ENCODE results near the gene TIMM23. TPM values are rescaled to one million over a fixed set of nuclear protein-coding genes. Genes with fewer than 3 reads are reported as not detected.

TIMM23 gene
- total and polyA plus RNA-seq, 2 donors (not counting 1 experiment from before 2014, with no cell fraction given): 21.1 to 28.3 TPM

- peaks cover 27% of the 10 kb centered on the region for H3K4me1 Mint-ChIP-seq
- no peak for DNase-seq
- peaks cover 46% of the 10 kb centered on the region for H4K20me1 ChIP-seq (ENCODE audit: control insufficient read depth, insufficient read depth, low read length, poor library complexity, severe bottlenecking)
- H3K36me3 ChIP-seq (replicated peaks in 1 of 2; ENCODE audit: control extremely low read depth in 1 of 2, control insufficient read depth in 1 of 2, extremely low read depth in 1 of 2, insufficient read depth in 2 of 2, low read length in 1 of 2): peaks cover 11 to 64% of the 10 kb centered on the region in 2 experiments
- no peaks in the 10 kb centered on the region for H3K27me3 ChIP-seq (replicated peaks in 1 of 4; ENCODE audit: control extremely low read depth in 1 of 4, control insufficient read depth in 3 of 4, insufficient read depth in 4 of 4, low read length in 3 of 4)
- H3K27me3 Mint-ChIP-seq: no peaks in the 10 kb centered on the region
- H3K4me2 ChIP-seq (replicated peaks; ENCODE audit: low read depth, low read length, poor library complexity, severe bottlenecking): no peak overlapping the region
- peaks cover 15 to 16% of the 10 kb centered on the region in 2 donors for H3K4me1 ChIP-seq (ENCODE audit: control insufficient read depth in 2 of 2, insufficient read depth in 2 of 2, low read length in 2 of 2)
- ChIA-PET POLR2A (no interaction called here), CTCF (interaction anchor here (0.6 to 3.7 kb wide), 2 partner anchors 12 to 14 kb away, joined by 3 to 20 read pairs; no protein-coding TSS in a partner anchor)
- H3K79me2 ChIP-seq (ENCODE audit: control insufficient read depth, insufficient read depth, low read length): peaks cover 42% of the 10 kb centered on the region
- no peak for TF ChIP-seq CTCF (IDR thresholded peaks at IDR 0.05)
- TF ChIP-seq EZH2 (IDR thresholded peaks at IDR 0.05; ENCODE audit: borderline replicate concordance, insufficient read depth, low read depth, low read length, poor library complexity, severe bottlenecking): no peak
- no peaks in the 10 kb centered on the region for H3K9me3 Mint-ChIP-seq (ENCODE audit: insufficient read depth)
- H3K27ac ChIP-seq (ENCODE audit: low read length in 2 of 2): no peak overlapping the region
- H3K4me3 Mint-ChIP-seq: no peak overlapping the region
- H3K9me3 ChIP-seq (ENCODE audit: control extremely low read depth in 1 of 3, control insufficient read depth in 2 of 3, insufficient read depth in 1 of 3, low read length in 2 of 3): no peaks in the 10 kb centered on the region
- H2AFZ ChIP-seq (ENCODE audit: insufficient read depth, low read depth, low read length, poor library complexity, severe bottlenecking): no peak overlapping the region
- no peak overlapping the region for H3K27ac Mint-ChIP-seq
- WGBS (ENCODE audit: insufficient coverage): 100% methylated on average over 2 of the region's 5 CpGs
- no peak for ATAC-seq (ENCODE audit: low read depth)
- intact Hi-C loops (cut with micrococcal nuclease): no loop called here
- no peak overlapping the region for H3K9ac ChIP-seq (ENCODE audit: low read length)
- H3K4me3 ChIP-seq (ENCODE audit: control extremely low read depth in 1 of 5, extremely low read depth in 1 of 5, insufficient read depth in 1 of 5, low read depth in 2 of 5, low read length in 4 of 5): no peak overlapping the region
Observed at GRCh38 chr10:46014683-46015405, 42.6 kb downstream of the TIMM23 start.

- Histone ChIP-seq H3K36me3 (replicated peaks in 1 of 2; ENCODE audit: control extremely low read depth in 1 of 2, control insufficient read depth in 1 of 2, extremely low read depth in 1 of 2, insufficient read depth in 2 of 2, low read length in 1 of 2) (peaks cover 11 to 51% of the 10 kb centered on the region in 2 experiments), H3K9me3 (ENCODE audit: control extremely low read depth in 1 of 3, control insufficient read depth in 2 of 3, insufficient read depth in 1 of 3, low read length in 2 of 3) (no peaks in the 10 kb centered on the region), H3K4me2 (replicated peaks; ENCODE audit: low read depth, low read length, poor library complexity, severe bottlenecking) (no peak overlapping the region), H4K20me1 (ENCODE audit: control insufficient read depth, insufficient read depth, low read length, poor library complexity, severe bottlenecking) (peaks cover 60% of the 10 kb centered on the region), H3K27ac (ENCODE audit: low read length in 2 of 2) (no peak overlapping the region), H3K27me3 (replicated peaks in 1 of 4; ENCODE audit: control extremely low read depth in 1 of 4, control insufficient read depth in 3 of 4, insufficient read depth in 4 of 4, low read length in 3 of 4) (no peaks in the 10 kb centered on the region), H3K9ac (ENCODE audit: low read length) (no peak overlapping the region), H2AFZ (ENCODE audit: insufficient read depth, low read depth, low read length, poor library complexity, severe bottlenecking) (no peak overlapping the region), H3K4me1 (ENCODE audit: control insufficient read depth in 2 of 2, insufficient read depth in 2 of 2, low read length in 2 of 2) (peaks cover 21 to 22% of the 10 kb centered on the region in 2 donors), H3K4me3 (ENCODE audit: control extremely low read depth in 1 of 5, extremely low read depth in 1 of 5, insufficient read depth in 1 of 5, low read depth in 2 of 5, low read length in 4 of 5) (no peak overlapping the region), H3K79me2 (ENCODE audit: control insufficient read depth, insufficient read depth, low read length) (peaks cover 56% of the 10 kb centered on the region)
- Mint-ChIP-seq H3K4me1 (peaks cover 37% of the 10 kb centered on the region), H3K9me3 (ENCODE audit: insufficient read depth) (no peaks in the 10 kb centered on the region), H3K27ac (no peak overlapping the region), H3K27me3 (no peaks in the 10 kb centered on the region), H3K4me3 (no peak overlapping the region)
- ATAC-seq (ENCODE audit: low read depth): no peak
- no peak for DNase-seq
- ChIA-PET CTCF (interaction anchor here (3.7 kb wide), 1 partner anchor 13 kb away, joined by 20 read pairs; no protein-coding TSS in a partner anchor), POLR2A (no interaction called here)
- TF ChIP-seq EZH2 (IDR thresholded peaks at IDR 0.05; ENCODE audit: borderline replicate concordance, insufficient read depth, low read depth, low read length, poor library complexity, severe bottlenecking) (no peak), CTCF (IDR thresholded peaks at IDR 0.05) (no peak)
- WGBS (ENCODE audit: insufficient coverage): 96% methylated on average over 5 of the region's 5 CpGs
- intact Hi-C loops (cut with micrococcal nuclease): no loop called here
Observed at GRCh38 chr10:46016190-46016589, 43.9 kb downstream of the TIMM23 start.

Measured in B cell (primary cell).